HCT116 (cell line): ENCODE measurements around the gene KCNQ1OT1. TPM values are rescaled to one million over a fixed set of nuclear protein-coding genes. Genes with fewer than 3 reads are reported as not detected.

Experiments used
- ATAC-seq: fragments of 200-7000 bp; cut with Tn5 transposase; 2 replicates; pipeline ENCODE4 v1.9.1; 2020; ENCODE audit warnings: mild to moderate bottlenecking, moderate library complexity
- BruUV-seq: library from RNA; stranded (reverse); fragments of 400-500 nt; replicated peaks from 2 replicates; lab custom pipeline; 2021; lab: Mats Ljungman, UMichigan
- CTCF ChIA-PET: fragments of 300-600 bp; sonication (Branson Sonifier 250); formaldehyde crosslinking; loops from one replicate; lab custom pipeline; 2021; ENCODE audit warnings: antibody characterized with exemption; lab: Charles Lee
- POLR2A ChIA-PET: fragments of 300-600, 350-600 bp; sonication (Branson Sonifier 250); formaldehyde crosslinking; loops from one replicate; lab custom pipeline; 2021; ENCODE audit warnings: antibody characterized with exemption; lab: Charles Lee
- RAD21 ChIA-PET, 2 experiments: fragments of 300-600 bp; sonication (Branson Sonifier 250); formaldehyde crosslinking; loops; one replicate each; lab custom pipeline; 2023; ENCODE audit warnings: low total read pairs in 2 of 2; ENCODE audit not compliant: uncharacterized antibody in 2 of 2, unreplicated experiment in 2 of 2, low non-redundant PET in 1 of 2; lab: Charles Lee
- DNase-seq: peaks from one replicate; pipeline ENCODE4 v3.0.0-alpha.2; 2010; ENCODE audit warnings: low read depth, low spot score
- H2AFZ ChIP-seq: fragments of 200-600 bp; shearing (Covaris generic), sonication (generic); 2 replicates; pipeline ENCODE4 v1.6.1; 2017; ENCODE audit warnings: low read depth, mixed run types, mixed read lengths, antibody characterized with exemption, low read length; ENCODE audit not compliant: poor library complexity, severe bottlenecking
- H3K27ac ChIP-seq: 2 replicates; pipeline ENCODE4 v1.5.1; 2012; ENCODE audit warnings: low read depth, low read length
- H3K27me3 ChIP-seq: fragments of 200-600 bp; sonication (generic); 2 replicates; pipeline ENCODE4 v1.6.1; 2016; ENCODE audit warnings: mixed run types, low read length, mixed read lengths; ENCODE audit not compliant: insufficient read depth
- H3K36me3 ChIP-seq, 2 experiments: fragments of 200-500 bp in 1 of 2; fragments of 200-600 bp in 1 of 2; sonication (Bioruptor generic) in 1 of 2; sonication (generic) in 1 of 2; 2 replicates each; pipeline versions ENCODE4 v1.5.1 to v1.6.1; 2014 to 2016; ENCODE audit warnings: low read length in 2 of 2, inconsistent platforms in 1 of 2, mixed read lengths in 1 of 2, mixed run types in 1 of 2; ENCODE audit not compliant: insufficient read depth in 2 of 2, control insufficient read depth in 1 of 2
- H3K4me1 ChIP-seq, 2 experiments: fragments of 200-600 bp in 1 of 2; sonication (generic) in 1 of 2; 2 replicates each; pipeline versions ENCODE4 v1.5.1 to v1.6.1; 2012 to 2017; ENCODE audit warnings: low read length in 2 of 2, inconsistent platforms in 1 of 2, mild to moderate bottlenecking in 1 of 2, mixed read lengths in 1 of 2, mixed run types in 1 of 2, moderate library complexity in 1 of 2; ENCODE audit not compliant: insufficient read depth in 2 of 2, control insufficient read depth in 1 of 2
- H3K4me2 ChIP-seq: fragments of 200-600 bp; sonication (generic); 2 replicates; pipeline ENCODE4 v1.6.1; 2017; ENCODE audit warnings: mixed run types, low read length, mixed read lengths
- H3K4me3 ChIP-seq, 2 experiments: fragments of 200-600 bp in 1 of 2; sonication (generic) in 1 of 2; replicated peaks in 1 of 2; 2 replicates each; pipeline ENCODE4 v1.5.1; 2011 to 2016; ENCODE audit warnings: low read length in 2 of 2, control low read depth in 1 of 2, low read depth in 1 of 2, mild to moderate bottlenecking in 1 of 2, mixed read lengths in 1 of 2, mixed run types in 1 of 2
- H3K79me2 ChIP-seq: fragments of 200-600 bp; sonication (generic); 2 replicates; pipeline ENCODE4 v1.6.1; 2017; ENCODE audit warnings: mild to moderate bottlenecking, mixed run types, low read length, moderate library complexity, mixed read lengths; ENCODE audit not compliant: insufficient read depth
- H3K9ac ChIP-seq: fragments of 200-600 bp; sonication (generic); 2 replicates; pipeline ENCODE4 v1.6.1; 2016; ENCODE audit warnings: low read length, mixed read lengths
- H3K9me2 ChIP-seq: fragments of 200-600 bp; sonication (generic), shearing (Covaris generic); 2 replicates; pipeline ENCODE4 v1.6.1; 2017; ENCODE audit warnings: mixed run types, mild to moderate bottlenecking, moderate library complexity; ENCODE audit not compliant: insufficient read depth
- H3K9me3 ChIP-seq, 2 experiments: fragments of 200-500 bp in 1 of 2; fragments of 200-600 bp in 1 of 2; sonication (Bioruptor generic) in 1 of 2; sonication (generic) in 1 of 2; 2 replicates each; pipeline ENCODE4 v1.6.1; 2014 to 2017; ENCODE audit warnings: low read length in 2 of 2, mixed read lengths in 2 of 2, inconsistent platforms in 1 of 2, low read depth in 1 of 2, mild to moderate bottlenecking in 1 of 2, mixed run types in 1 of 2, moderate library complexity in 1 of 2; ENCODE audit not compliant: control insufficient read depth in 1 of 2, insufficient read depth in 1 of 2
- H4K20me1 ChIP-seq: fragments of 200-600 bp; sonication (generic), shearing (Covaris generic); 2 replicates; pipeline ENCODE4 v1.6.1; 2017; ENCODE audit warnings: mixed run types, mild to moderate bottlenecking, moderate library complexity; ENCODE audit not compliant: insufficient read depth
- CBX3 ChIP-seq: IDR thresholded peaks from 2 replicates; pipeline ENCODE4 v1.6.1; 2012; ENCODE audit warnings: low read depth
- CEBPB ChIP-seq: IDR thresholded peaks from 2 replicates; pipeline ENCODE4 v1.6.1; 2012; ENCODE audit warnings: low read depth
- CTCF ChIP-seq, 3 experiments: fragments of 200-600 bp in 1 of 3; sonication (generic) in 1 of 3; IDR thresholded peaks in 2 of 3; conservative IDR thresholded peaks in 1 of 3; 2 replicates each; pipeline ENCODE4 v1.5.1; 2012 to 2017; ENCODE audit warnings: low read depth in 2 of 3, low read length in 2 of 3, antibody characterized with exemption in 1 of 3, borderline replicate concordance in 1 of 3, control low read depth in 1 of 3, mild to moderate bottlenecking in 1 of 3, mixed read lengths in 1 of 3, mixed run types in 1 of 3, moderate library complexity in 1 of 3; ENCODE audit not compliant: insufficient read depth in 1 of 3
- EGR1 ChIP-seq: IDR thresholded peaks from 2 replicates; pipeline ENCODE4 v1.6.1; 2012; ENCODE audit warnings: low read depth
- EZH2 ChIP-seq: fragments of 200-600 bp; sonication (generic); IDR thresholded peaks from 2 replicates; pipeline ENCODE4 v1.6.1; 2017; ENCODE audit warnings: antibody characterized with exemption, mixed run types
- FOSL1 ChIP-seq: IDR thresholded peaks from 2 replicates; pipeline ENCODE4 v1.6.1; 2012; ENCODE audit warnings: low read depth
- POLR2A ChIP-seq: IDR thresholded peaks from 2 replicates; pipeline ENCODE4 v1.7.0; 2011; ENCODE audit warnings: borderline replicate concordance; ENCODE audit not compliant: insufficient read depth, insufficient read length; ENCODE audit errors: extremely low read depth
- POLR2AphosphoS5 ChIP-seq: IDR thresholded peaks from 2 replicates; pipeline ENCODE4 v1.6.1; 2011; ENCODE audit warnings: mild to moderate bottlenecking, low read depth, low read length, moderate library complexity
- SIN3A ChIP-seq: IDR thresholded peaks from 2 replicates; pipeline ENCODE4 v1.6.1; 2012; ENCODE audit warnings: low read depth
- SP1 ChIP-seq: IDR thresholded peaks from 2 replicates; pipeline ENCODE4 v1.6.1; 2012; ENCODE audit warnings: low read depth
- SRF ChIP-seq: IDR thresholded peaks from 2 replicates; pipeline ENCODE4 v1.6.1; 2012; ENCODE audit warnings: low read depth
- YY1 ChIP-seq: IDR thresholded peaks from 2 replicates; pipeline ENCODE4 v1.6.1; 2011; ENCODE audit warnings: low read length, low read depth, moderate library complexity, mild to moderate bottlenecking; ENCODE audit not compliant: insufficient replicate concordance; ENCODE audit errors: extremely low read depth
- ZFX ChIP-seq: fragments of 450-650 bp; IDR thresholded peaks from 2 replicates; pipeline ENCODE4 v1.6.1; 2017
- ZNF274 ChIP-seq: fragments of 200-500 bp; sonication (Bioruptor generic); IDR thresholded peaks from 2 replicates; pipeline ENCODE4 v1.6.1; 2014; ENCODE audit warnings: mild to moderate bottlenecking, low read depth, low read length, inconsistent platforms
- intact Hi-C: fragments of 100-400 bp; cut with micrococcal nuclease; formaldehyde crosslinking; loops from 2 replicates; pipeline ENCODE4 v1.10.0; 2022
- total RNA-seq: library from RNA; stranded (reverse); gene quantifications from one replicate; pipeline ENCODE4 v1.2.1, GENCODE V29; 2021; ENCODE audit not compliant: unreplicated experiment
- TF ChIP-seq, protein P1 (sequence below): IDR thresholded peaks from 2 replicates; pipeline ENCODE4 v1.6.1; 2012
- TF ChIP-seq, protein P2 (sequence below): IDR thresholded peaks from 2 replicates; pipeline ENCODE4 v1.6.1; 2011; ENCODE audit warnings: mild to moderate bottlenecking, low read length, moderate library complexity; ENCODE audit not compliant: insufficient replicate concordance; ENCODE audit errors: extremely low read depth
- TF ChIP-seq, protein P3 (sequence below): IDR thresholded peaks from 2 replicates; pipeline ENCODE4 v1.6.1; 2012

KCNQ1OT1 gene
- total RNA-seq, 1 experiment from 2014 or later: 1.1 TPM

DNA sequence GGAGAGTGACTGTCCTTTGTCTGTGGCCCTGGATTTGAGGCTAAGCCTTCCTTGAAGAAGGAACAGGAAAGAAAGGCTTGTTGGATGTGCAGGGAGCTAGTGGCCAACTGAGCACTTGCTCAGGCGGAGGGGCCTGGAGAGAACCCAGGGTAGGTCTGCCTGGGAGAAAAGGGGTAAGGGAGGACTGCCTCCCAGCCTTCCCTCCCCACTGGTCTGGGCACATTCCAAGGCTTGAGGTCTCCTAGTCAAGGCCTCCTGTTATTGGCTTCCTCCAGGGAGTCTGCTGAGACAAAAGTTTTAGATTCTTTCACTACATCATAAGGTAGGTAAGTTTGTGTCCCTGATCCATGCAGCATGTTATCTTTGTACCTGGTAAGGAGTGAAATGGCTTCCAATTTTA lies 15.2 kb downstream of the KCNQ1OT1 start:
- CTCF ChIA-PET: no interaction called here

More for the DNA sequence above, 15.2 kb downstream of the KCNQ1OT1 start:
- ChIA-PET RAD21 (no interaction called here), POLR2A (no interaction called here)
- ATAC-seq: no peak
- no peak overlapping the region for H3K9ac ChIP-seq
- H3K4me1 ChIP-seq: no peaks in the 10 kb centered on the region
- no peaks in the 10 kb centered on the region for H3K27me3 ChIP-seq
- no peak overlapping the region for H3K4me2 ChIP-seq
- no peak overlapping the region for H2AFZ ChIP-seq
- no peaks in the 10 kb centered on the region; a peak in 1 of 4 replicates for H3K36me3 ChIP-seq
- no TSS peak for BruUV-seq
- intact Hi-C loops: no loop called here
- H4K20me1 ChIP-seq: no peaks in the 10 kb centered on the region
- no peak for TF ChIP-seq SP1
- TF ChIP-seq EZH2: no peak
- TF ChIP-seq ZNF274: no peak
- no peak for TF ChIP-seq CEBPB
- TF ChIP-seq ZFX: no peak
- TF ChIP-seq EGR1: no peak
- TF ChIP-seq POLR2AphosphoS5: no peak
- no peak for TF ChIP-seq SRF
- no peak for TF ChIP-seq YY1
- TF ChIP-seq, protein P1, sequence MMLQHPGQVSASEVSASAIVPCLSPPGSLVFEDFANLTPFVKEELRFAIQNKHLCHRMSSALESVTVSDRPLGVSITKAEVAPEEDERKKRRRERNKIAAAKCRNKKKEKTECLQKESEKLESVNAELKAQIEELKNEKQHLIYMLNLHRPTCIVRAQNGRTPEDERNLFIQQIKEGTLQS: no peak
- no peak for TF ChIP-seq FOSL1
- no peak for TF ChIP-seq POLR2A
- no peak for TF ChIP-seq SIN3A
- no peak for TF ChIP-seq CBX3
- TF ChIP-seq CTCF (IDR thresholded peaks at IDR 0.05 in 2 of 3, conservative IDR thresholded peaks at IDR 0.05 in 1 of 3; ENCODE audit: borderline replicate concordance in 1 of 3, insufficient read depth in 1 of 3, low read depth in 2 of 3, low read length in 2 of 3): no peak
- TF ChIP-seq, protein P2, sequence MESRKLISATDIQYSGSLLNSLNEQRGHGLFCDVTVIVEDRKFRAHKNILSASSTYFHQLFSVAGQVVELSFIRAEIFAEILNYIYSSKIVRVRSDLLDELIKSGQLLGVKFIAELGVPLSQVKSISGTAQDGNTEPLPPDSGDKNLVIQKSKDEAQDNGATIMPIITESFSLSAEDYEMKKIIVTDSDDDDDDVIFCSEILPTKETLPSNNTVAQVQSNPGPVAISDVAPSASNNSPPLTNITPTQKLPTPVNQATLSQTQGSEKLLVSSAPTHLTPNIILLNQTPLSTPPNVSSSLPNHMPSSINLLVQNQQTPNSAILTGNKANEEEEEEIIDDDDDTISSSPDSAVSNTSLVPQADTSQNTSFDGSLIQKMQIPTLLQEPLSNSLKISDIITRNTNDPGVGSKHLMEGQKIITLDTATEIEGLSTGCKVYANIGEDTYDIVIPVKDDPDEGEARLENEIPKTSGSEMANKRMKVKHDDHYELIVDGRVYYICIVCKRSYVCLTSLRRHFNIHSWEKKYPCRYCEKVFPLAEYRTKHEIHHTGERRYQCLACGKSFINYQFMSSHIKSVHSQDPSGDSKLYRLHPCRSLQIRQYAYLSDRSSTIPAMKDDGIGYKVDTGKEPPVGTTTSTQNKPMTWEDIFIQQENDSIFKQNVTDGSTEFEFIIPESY: no peak
- TF ChIP-seq, protein P3, sequence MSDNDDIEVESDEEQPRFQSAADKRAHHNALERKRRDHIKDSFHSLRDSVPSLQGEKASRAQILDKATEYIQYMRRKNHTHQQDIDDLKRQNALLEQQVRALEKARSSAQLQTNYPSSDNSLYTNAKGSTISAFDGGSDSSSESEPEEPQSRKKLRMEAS: no peak
- H3K9me3 ChIP-seq: no peaks in the 10 kb centered on the region
- H3K79me2 ChIP-seq: peaks cover 28% of the 10 kb centered on the region
- H3K27ac ChIP-seq: no peak overlapping the region
- H3K4me3 ChIP-seq: no peak overlapping the region
- no peaks in the 10 kb centered on the region for H3K9me2 ChIP-seq
- no peak for DNase-seq
